GM12892 (cell line): ENCODE results near the gene ADH5.

ENCODE experiments used
- POLR2A ChIP-seq: IDR thresholded peaks from 2 replicates; pipeline ENCODE4 v1.6.1; 2011; ENCODE audit warnings: low read depth, low read length, control low read depth
- POLR2AphosphoS5 ChIP-seq: IDR thresholded peaks from 2 replicates; pipeline ENCODE4 v1.6.1; 2011; ENCODE audit warnings: low read depth, low read length, control low read depth
- TAF1 ChIP-seq: IDR thresholded peaks from 2 replicates; pipeline ENCODE4 v1.6.1; 2011; ENCODE audit warnings: low read depth, mild to moderate bottlenecking, control low read depth, low read length, borderline replicate concordance

DNA sequence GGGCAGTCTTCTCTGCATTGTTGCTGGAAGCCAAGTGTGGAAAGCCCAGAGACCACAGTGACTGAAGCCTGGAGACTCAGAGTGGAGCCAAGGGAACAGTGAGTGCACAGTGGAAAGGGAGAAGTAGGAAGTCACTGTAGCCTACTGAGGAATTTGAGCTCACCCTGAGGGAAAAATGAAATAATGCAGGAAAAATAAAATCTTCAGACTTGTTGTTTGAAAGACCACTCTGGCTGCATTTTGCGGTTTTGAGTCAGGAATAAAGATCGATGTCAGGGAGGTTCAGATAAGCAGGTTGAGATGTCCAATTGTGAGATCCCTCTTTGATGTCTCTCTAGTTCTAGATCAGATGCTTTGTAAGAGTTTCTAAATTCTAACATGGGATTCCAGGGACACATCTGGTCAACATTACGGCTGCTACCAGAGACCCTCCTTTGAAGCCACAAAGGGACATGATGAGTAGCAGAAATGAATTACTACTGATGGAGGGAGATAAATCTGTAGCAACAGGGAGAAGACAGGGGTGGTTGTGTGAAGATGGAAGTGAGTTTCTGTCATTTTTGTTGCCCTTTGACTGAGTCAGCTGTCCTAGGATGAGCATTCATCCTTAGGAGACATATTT is 47.1 kb upstream of the ADH5 start:
- TF ChIP-seq POLR2A, result no peak
- no peak for TF ChIP-seq TAF1
- no peak for TF ChIP-seq POLR2AphosphoS5
